NCI-H2196 treated with DMSO at 0.1 percent for 48 hours (cell line): ENCODE data around the gene MAPK9.
A peak's percentile ranks its signal among the peaks of the same experiment; 100 is the strongest.

Experiments
- DNase-seq: peaks from one replicate; lab custom pipeline; 2025; ENCODE audit not compliant: unreplicated experiment; lab: John Stamatoyannopoulos, UW

Gene MAPK9

GRCh38 chr5:180294913-180295555 is 3.2 kb upstream of the MAPK9 start:
- DNase-seq, result no peak

GRCh38 chr5:180294411-180294810 is 2.5 kb upstream of the MAPK9 start:
- DNase-seq, result no peak

- DNase-seq, result no peak
Measured at GRCh38 chr5:180291234-180291940, 496 bp downstream of the MAPK9 start.

- DNase-seq, result no peak
Measured at GRCh38 chr5:180290568-180291233, 1.2 kb downstream of the MAPK9 start.

- DNase-seq, result no peak
Measured at GRCh38 chr5:180289966-180290365, 1.9 kb downstream of the MAPK9 start.

- DNase-seq, result peak; percentile 76
Measured at GRCh38 chr5:180289433-180289832, 2.5 kb downstream of the MAPK9 start.

- DNase-seq, result no peak
Measured at GRCh38 chr5:180287868-180288267, 4.0 kb downstream of the MAPK9 start.

- DNase-seq, result no peak
Measured at GRCh38 chr5:180287404-180287803, 4.5 kb downstream of the MAPK9 start.

- DNase-seq, result no peak
Measured at GRCh38 chr5:180284149-180284548, 7.7 kb downstream of the MAPK9 start.

GRCh38 chr5:180283026-180283615 is 8.8 kb downstream of the MAPK9 start:
- no peak for DNase-seq

GRCh38 chr5:180282281-180282680 is 9.6 kb downstream of the MAPK9 start:
- no peak for DNase-seq

GRCh38 chr5:180281706-180282105 is 10.2 kb downstream of the MAPK9 start:
- DNase-seq, result no peak

- DNase-seq, result no peak
Measured at GRCh38 chr5:180274695-180275094, 17.2 kb downstream of the MAPK9 start.

GRCh38 chr5:180271221-180271620 is 20.7 kb downstream of the MAPK9 start:
- no peak for DNase-seq

GRCh38 chr5:180259260-180259611 is 32.6 kb downstream of the MAPK9 start:
- no peak for DNase-seq

GRCh38 chr5:180253036-180253824 is 38.7 kb downstream of the MAPK9 start:
- no peak for DNase-seq

- DNase-seq, result no peak
Measured at GRCh38 chr5:180251887-180252286, 40.0 kb downstream of the MAPK9 start.

- no peak for DNase-seq
Measured at GRCh38 chr5:180251141-180251540, 40.7 kb downstream of the MAPK9 start.

- DNase-seq, result no peak
Measured at GRCh38 chr5:180250329-180250728, 41.6 kb downstream of the MAPK9 start.

GRCh38 chr5:180241600-180241999 is 50.3 kb downstream of the MAPK9 start:
- no peak for DNase-seq

- DNase-seq, result no peak
Measured at GRCh38 chr5:180238631-180239030, 53.3 kb downstream of the MAPK9 start.
